ENCODE measurements around the gene TNRC6A. TPM values are rescaled to one million over a fixed set of nuclear protein-coding genes. Genes with fewer than 3 reads are reported as not detected.

Gene TNRC6A
- total RNA-seq, 4 donors from 2014 or later = 26.3 to 120 (median 49.2) TPM

DNA sequence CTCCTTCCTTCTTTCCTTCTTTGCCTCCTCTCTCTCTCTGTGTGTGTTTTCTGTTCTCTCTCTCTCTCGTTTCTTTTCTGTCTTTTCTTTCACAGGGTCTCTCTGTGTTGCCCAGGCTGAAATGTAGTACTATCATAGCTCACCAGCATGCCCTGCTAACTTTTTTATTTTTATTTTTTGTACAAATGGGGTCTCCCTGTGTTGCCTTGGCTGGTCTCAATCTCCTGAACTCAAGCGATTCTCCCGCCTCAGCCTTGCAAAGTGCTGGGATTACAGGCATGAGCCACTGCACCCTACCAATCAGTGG, 117.9 kb downstream of the TNRC6A start:
- H3K4me1 ChIP-seq = no peaks in the 10 kb centered on the region
- H3K27ac ChIP-seq = no peak overlapping the region
- H3K9me3 ChIP-seq = no peaks in the 10 kb centered on the region
- 93% methylated on average over 3 of the region's 3 CpGs for WGBS
- H3K27me3 ChIP-seq = no peaks in the 10 kb centered on the region
- no peak for TF ChIP-seq POLR2A (IDR thresholded peaks at IDR 0.05)
- no peak for TF ChIP-seq POLR2AphosphoS5 (IDR thresholded peaks at IDR 0.05)
- H3K4me3 ChIP-seq = no peak overlapping the region
- DNase-seq (ENCODE audit: low spot score in 2 of 2) = no peak
- no peaks in the 10 kb centered on the region for H3K36me3 ChIP-seq

DNA sequence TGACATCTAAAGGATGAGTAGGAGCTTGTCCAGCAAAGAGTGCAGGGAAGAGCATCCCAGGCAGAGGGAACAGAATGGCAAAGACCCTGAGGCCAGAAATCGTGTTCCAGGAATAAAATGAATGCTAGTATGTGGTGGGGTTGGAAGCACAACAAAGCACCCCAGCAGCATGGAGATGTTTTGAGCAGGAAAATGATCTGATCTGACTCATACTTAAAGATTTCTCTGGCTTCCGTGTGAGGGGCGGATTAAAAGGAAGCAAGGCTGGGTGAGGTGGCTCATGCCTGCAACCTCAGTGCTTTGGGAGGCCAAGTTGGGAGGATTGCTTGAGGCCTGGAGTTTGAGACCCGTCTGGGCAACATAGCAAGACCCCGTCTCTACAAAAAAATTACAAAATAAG, 118.6 kb downstream of the TNRC6A start:
- Histone ChIP-seq H3K36me3 (no peaks in the 10 kb centered on the region), H3K4me1 (no peaks in the 10 kb centered on the region), H3K27ac (no peak overlapping the region), H3K9me3 (no peaks in the 10 kb centered on the region), H3K4me3 (no peak overlapping the region), H3K27me3 (no peaks in the 10 kb centered on the region)
- TF ChIP-seq POLR2A (IDR thresholded peaks at IDR 0.05) (no peak), EP300 (IDR thresholded peaks at IDR 0.05) (no peak), POLR2AphosphoS5 (IDR thresholded peaks at IDR 0.05) (no peak), CTCF (IDR thresholded peaks at IDR 0.05) (no peak)
- no peak for DNase-seq (ENCODE audit: low spot score in 2 of 2)
- 67% methylated on average over 5 of the region's 5 CpGs for WGBS

DNA sequence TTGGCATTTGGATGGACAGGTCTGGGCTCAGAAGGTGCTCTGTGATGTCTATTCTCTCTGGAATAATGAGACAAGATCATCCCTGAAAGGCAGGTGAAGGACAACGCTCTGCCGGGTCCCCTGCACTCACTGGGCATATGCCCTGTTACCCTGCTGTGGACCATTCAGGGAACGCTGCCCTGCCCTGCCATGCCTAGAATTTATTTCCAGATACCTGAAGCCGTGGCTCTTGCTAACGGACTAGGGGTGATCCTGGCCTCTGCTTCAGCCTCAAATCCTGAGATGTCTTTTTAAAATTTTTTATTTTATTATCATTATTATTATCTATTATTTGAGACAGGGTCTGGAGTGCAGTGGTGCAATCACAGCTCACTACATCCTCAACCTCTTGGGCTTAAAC, 120.2 kb downstream of the TNRC6A start:
- WGBS = 88% methylated on average over 5 of the region's 5 CpGs
- Histone ChIP-seq H3K9me3 (no peaks in the 10 kb centered on the region), H3K27ac (no peak overlapping the region), H3K36me3 (no peaks in the 10 kb centered on the region), H3K27me3 (no peaks in the 10 kb centered on the region), H3K4me3 (no peak overlapping the region), H3K4me1 (peaks cover 6% of the 10 kb centered on the region)
- TF ChIP-seq EP300 (IDR thresholded peaks at IDR 0.05) (no peak), CTCF (IDR thresholded peaks at IDR 0.05) (no peak), POLR2A (IDR thresholded peaks at IDR 0.05) (no peak), POLR2AphosphoS5 (IDR thresholded peaks at IDR 0.05) (no peak)
- DNase-seq (ENCODE audit: low spot score in 2 of 2) = no peak

- WGBS = 67% methylated on average over 7 of the region's 9 CpGs
- TF ChIP-seq POLR2AphosphoS5 (IDR thresholded peaks at IDR 0.05) = no peak
- no peak for TF ChIP-seq POLR2A (IDR thresholded peaks at IDR 0.05)
- TF ChIP-seq EP300 (IDR thresholded peaks at IDR 0.05) = no peak
- Histone ChIP-seq H3K27me3 (no peaks in the 10 kb centered on the region), H3K9me3 (no peaks in the 10 kb centered on the region), H3K36me3 (no peaks in the 10 kb centered on the region), H3K4me1 (peaks cover 6% of the 10 kb centered on the region), H3K27ac (no peak overlapping the region), H3K4me3 (no peak overlapping the region)
- DNase-seq (ENCODE audit: low spot score in 2 of 2) = no peak
Observed at GRCh38 chr16:24850289-24850938, 121.0 kb downstream of the TNRC6A start.

- no peak for DNase-seq (ENCODE audit: low spot score in 2 of 2)
- Histone ChIP-seq H3K4me1 (peaks cover 6% of the 10 kb centered on the region), H3K27ac (no peak overlapping the region), H3K4me3 (no peak overlapping the region), H3K27me3 (no peaks in the 10 kb centered on the region), H3K36me3 (no peaks in the 10 kb centered on the region), H3K9me3 (no peaks in the 10 kb centered on the region)
- 56% methylated on average over 8 of the region's 8 CpGs for WGBS
- TF ChIP-seq CTCF (IDR thresholded peaks at IDR 0.05) (no peak), EP300 (IDR thresholded peaks at IDR 0.05) (no peak), POLR2A (IDR thresholded peaks at IDR 0.05) (no peak), POLR2AphosphoS5 (IDR thresholded peaks at IDR 0.05) (no peak)
Observed at GRCh38 chr16:24851700-24852099, 122.2 kb downstream of the TNRC6A start.

DNA sequence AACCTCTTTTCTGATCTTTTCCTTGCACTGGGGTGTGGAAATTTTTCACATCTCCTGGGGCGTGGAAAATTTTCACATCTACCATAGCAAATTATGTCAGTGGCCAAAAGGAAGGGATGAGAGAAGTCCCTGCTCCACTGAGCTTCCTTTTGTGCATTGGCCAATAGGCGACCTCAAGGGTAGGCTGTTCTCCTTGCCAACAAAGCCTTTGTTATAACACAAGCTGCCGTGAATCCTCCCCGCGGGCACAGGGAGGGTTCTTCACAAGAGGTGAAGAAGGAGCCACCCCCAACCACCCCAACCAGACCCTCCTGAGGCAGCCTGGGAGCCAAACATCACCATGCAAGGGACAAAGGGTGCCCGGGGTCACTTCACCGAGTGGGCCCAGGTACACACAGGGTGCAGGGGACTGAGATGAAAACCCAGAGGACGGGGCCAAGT, 122.8 kb downstream of the TNRC6A start:
- H3K27ac ChIP-seq = no peak overlapping the region
- H3K4me1 ChIP-seq = peaks cover 6% of the 10 kb centered on the region
- TF ChIP-seq EP300 (IDR thresholded peaks at IDR 0.05) = no peak
- TF ChIP-seq POLR2A (IDR thresholded peaks at IDR 0.05) = no peak
- TF ChIP-seq CTCF (IDR thresholded peaks at IDR 0.05) = no peak
- TF ChIP-seq POLR2AphosphoS5 (IDR thresholded peaks at IDR 0.05) = no peak
- WGBS = 62% methylated on average over 8 of the region's 8 CpGs
- DNase-seq (ENCODE audit: low spot score in 2 of 2) = no peak
- H3K36me3 ChIP-seq = no peaks in the 10 kb centered on the region
- H3K9me3 ChIP-seq = no peaks in the 10 kb centered on the region
- no peak overlapping the region for H3K4me3 ChIP-seq
- no peaks in the 10 kb centered on the region for H3K27me3 ChIP-seq
